Measurements from ENCODE around the gene ZBTB45. TPM values are rescaled to one million over a fixed set of nuclear protein-coding genes. Genes with fewer than 3 reads are reported as not detected.
A peak's percentile ranks its signal among the peaks of the same experiment; 100 is the strongest.

ZBTB45 gene
- total and polyA plus RNA-seq, 4 donors: 3.8 to 22.4 (median 12.7) TPM

DNA sequence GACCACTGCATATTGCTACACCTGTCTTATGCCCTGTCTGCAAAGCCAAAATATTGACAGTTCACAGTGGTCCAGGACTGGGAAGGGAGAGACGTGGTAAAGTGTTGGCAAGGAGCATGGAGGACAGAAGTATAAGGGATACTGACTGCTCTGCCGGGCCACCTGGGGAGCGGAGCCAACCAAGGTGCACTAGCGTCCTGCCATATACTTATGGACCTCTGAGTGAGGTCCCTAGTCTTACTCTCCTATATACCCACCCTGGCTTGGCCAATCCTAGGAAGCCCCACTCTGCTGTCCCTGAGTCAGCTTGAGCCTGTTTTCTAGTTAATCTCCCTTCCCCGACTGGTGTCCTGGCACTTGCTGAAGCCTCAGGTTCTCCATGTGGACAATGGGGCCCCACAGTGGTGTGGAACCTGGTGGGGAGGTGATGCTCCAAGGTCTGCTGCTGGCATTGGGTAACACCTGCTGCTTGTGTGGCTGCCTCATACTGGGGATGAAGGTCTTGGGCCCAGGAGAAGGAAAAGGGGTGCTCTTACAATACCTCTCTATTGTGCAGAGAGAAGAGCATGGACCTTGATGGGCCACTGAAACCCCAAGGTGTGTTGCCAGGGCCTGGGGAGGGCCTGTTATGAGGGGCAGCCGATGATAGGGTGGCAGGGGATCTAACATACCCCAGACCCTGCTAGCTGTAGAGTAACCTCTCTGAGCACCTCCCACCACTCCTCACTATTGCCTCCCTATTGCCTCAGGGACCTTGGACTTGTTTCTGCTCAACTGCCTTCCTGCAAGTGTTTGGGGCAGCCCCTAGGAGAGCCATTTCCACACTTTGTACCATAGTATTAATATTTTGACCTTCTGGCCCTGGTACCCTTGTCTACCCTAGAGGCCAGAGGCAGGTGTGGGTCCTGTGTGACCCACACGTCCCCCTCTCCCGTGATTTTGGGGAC, 17.5 kb upstream of the ZBTB45 start:
- DNase-seq (ENCODE audit: low read depth in 4 of 6, low spot score in 6 of 6): no peak
- H3K4me3 ChIP-seq (ENCODE audit: low read depth, low read length): no peak overlapping the region
- H3K27me3 ChIP-seq (ENCODE audit: control insufficient read depth, insufficient read depth, low read length): peaks cover 16% of the 10 kb centered on the region
- no peaks in the 10 kb centered on the region for H3K36me3 ChIP-seq (ENCODE audit: control insufficient read depth, insufficient read depth, low read length)
- H3K27ac ChIP-seq (ENCODE audit: low read depth, low read length): no peak overlapping the region
- H3K9me3 ChIP-seq (ENCODE audit: control insufficient read depth, insufficient read depth, low read length): no peaks in the 10 kb centered on the region
- peaks cover 10% of the 10 kb centered on the region for H3K4me1 ChIP-seq (ENCODE audit: control insufficient read depth, insufficient read depth, low read length)
- WGBS (ENCODE audit: insufficient coverage): 95% methylated on average over 8 of the region's 8 CpGs

DNA sequence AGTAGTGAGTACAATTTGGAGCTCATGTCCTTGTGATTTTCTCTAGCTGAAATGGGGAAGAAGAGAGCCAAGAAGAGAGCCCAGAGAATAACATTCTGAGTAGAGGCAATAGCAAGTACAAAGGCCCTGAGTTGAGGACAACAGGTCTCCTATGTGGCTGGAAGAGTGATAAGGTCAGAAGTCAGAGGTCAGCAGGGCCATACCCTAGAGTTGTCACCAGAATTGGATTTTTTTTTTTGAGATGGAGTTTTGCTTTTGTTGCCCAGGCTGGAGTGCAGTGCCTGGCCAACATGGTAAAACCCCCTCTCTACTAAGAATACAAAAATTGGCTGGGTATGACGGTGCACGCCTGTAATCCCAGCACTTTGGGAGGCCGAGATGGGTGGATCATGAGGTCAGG, 16.2 kb upstream of the ZBTB45 start:
- DNase-seq (ENCODE audit: low read depth in 4 of 6, low spot score in 6 of 6): no peak
- peaks cover 10% of the 10 kb centered on the region for H3K4me1 ChIP-seq (ENCODE audit: control insufficient read depth, insufficient read depth, low read length)
- WGBS (ENCODE audit: insufficient coverage): no CpG with 5 or more reads among the region's 3 CpGs
- H3K4me3 ChIP-seq (ENCODE audit: low read depth, low read length): no peak overlapping the region
- peaks cover 16% of the 10 kb centered on the region for H3K27me3 ChIP-seq (ENCODE audit: control insufficient read depth, insufficient read depth, low read length)
- H3K27ac ChIP-seq (ENCODE audit: low read depth, low read length): no peak overlapping the region
- H3K9me3 ChIP-seq (ENCODE audit: control insufficient read depth, insufficient read depth, low read length): no peaks in the 10 kb centered on the region
- H3K36me3 ChIP-seq (ENCODE audit: control insufficient read depth, insufficient read depth, low read length): no peaks in the 10 kb centered on the region

DNA sequence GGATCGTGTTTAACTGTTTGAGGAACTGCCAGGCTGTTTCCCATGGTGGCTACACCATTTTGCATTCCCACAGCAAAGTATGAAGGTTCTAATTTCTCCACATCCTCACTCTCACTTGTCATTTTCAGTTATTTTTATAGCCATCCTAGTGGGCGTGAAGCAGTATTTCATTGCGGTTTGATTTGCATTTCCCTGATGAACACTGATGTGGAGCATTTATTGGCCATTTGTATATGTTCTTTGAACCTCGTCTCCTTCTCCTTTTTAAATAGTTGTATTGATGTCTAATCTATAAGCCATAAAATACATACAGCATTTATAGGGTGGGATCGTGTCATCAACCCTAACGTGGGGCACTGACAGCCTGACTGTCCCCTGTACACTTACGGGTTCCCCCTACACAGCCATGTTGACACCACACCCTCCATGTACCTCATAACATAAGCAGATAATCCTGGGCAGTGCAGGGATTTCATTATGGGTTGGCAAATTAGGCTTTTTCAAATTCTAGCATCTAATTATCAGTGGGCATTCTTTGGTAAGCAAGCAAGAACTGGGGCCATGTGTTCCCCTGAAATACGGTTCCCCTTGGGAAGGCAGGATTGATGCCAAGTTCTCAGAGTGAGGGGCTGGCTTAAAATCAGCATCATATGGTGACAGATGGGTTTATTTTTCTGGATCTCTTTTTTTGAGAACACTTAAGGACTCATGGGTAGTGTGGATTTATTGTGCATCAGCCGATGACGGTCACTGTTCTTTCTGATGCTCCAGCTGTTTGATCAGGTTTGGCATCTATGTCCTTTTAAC, 11.6 kb upstream of the ZBTB45 start:
- Histone ChIP-seq H3K4me3 (ENCODE audit: low read depth, low read length) (no peak overlapping the region), H3K27me3 (ENCODE audit: control insufficient read depth, insufficient read depth, low read length) (no peaks in the 10 kb centered on the region)
- 49% methylated on average over 2 of the region's 10 CpGs for WGBS (ENCODE audit: insufficient coverage)

DNA sequence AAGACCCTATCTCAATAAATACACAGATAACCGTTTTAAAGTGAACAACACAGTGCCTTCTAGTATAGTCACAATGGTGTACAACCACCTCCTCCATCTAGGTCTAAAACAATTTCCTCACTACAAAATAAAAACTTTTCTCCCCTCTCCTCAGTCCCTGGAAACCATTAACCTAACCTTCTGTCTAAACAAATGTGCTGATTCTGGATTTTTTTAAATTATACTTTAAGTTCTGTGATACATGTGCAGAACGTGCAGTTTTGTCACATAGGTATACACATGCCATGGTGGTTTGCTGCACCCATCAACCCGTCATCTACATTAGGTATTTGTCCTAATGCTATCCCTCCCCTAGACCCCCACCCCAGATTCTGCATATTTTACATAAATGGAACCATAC, 9.8 kb upstream of the ZBTB45 start:
- Histone ChIP-seq H3K36me3 (ENCODE audit: control insufficient read depth, insufficient read depth, low read length) (no peaks in the 10 kb centered on the region), H3K9me3 (ENCODE audit: control insufficient read depth, insufficient read depth, low read length) (no peaks in the 10 kb centered on the region), H3K27me3 (ENCODE audit: control insufficient read depth, insufficient read depth, low read length) (no peaks in the 10 kb centered on the region), H3K4me1 (ENCODE audit: control insufficient read depth, insufficient read depth, low read length) (no peaks in the 10 kb centered on the region), H3K27ac (ENCODE audit: low read depth, low read length) (no peak overlapping the region), H3K4me3 (ENCODE audit: low read depth, low read length) (no peak overlapping the region)
- WGBS (ENCODE audit: insufficient coverage): 75% methylated on average over 1 of the region's 3 CpGs
- no peak for DNase-seq (ENCODE audit: low read depth in 4 of 6, low spot score in 6 of 6)

More for the DNA sequence above, 11.6 kb upstream of the ZBTB45 start:
- Histone ChIP-seq H3K36me3 (ENCODE audit: control insufficient read depth, insufficient read depth, low read length) (no peaks in the 10 kb centered on the region), H3K9me3 (ENCODE audit: control insufficient read depth, insufficient read depth, low read length) (no peaks in the 10 kb centered on the region), H3K27ac (ENCODE audit: low read depth, low read length) (no peak overlapping the region), H3K4me1 (ENCODE audit: control insufficient read depth, insufficient read depth, low read length) (no peaks in the 10 kb centered on the region)
- peak in 2 of 6 donors; percentile 68 to 83 for DNase-seq (ENCODE audit: low read depth in 4 of 6, low spot score in 6 of 6)

DNA sequence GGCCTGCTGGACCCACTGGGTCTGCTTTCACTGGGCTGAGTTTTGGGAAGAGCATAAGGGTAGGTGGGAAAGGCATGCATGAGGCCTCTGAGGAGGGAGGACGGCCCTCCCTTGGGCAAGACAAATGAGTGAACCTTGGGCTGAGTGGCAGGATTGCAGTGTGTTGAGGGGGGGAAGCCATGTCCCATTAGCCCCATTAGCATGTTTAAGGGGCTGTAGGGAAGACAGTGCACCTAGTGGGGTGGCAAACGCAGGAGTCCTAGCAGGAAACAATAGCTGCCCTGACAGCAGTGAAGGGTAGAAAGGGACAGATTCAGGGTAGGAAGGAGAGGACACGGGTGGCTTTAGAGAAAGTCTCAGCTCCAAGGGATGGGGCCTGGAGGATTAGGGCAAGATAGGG, 3.1 kb upstream of the ZBTB45 start:
- no peaks in the 10 kb centered on the region for H3K9me3 ChIP-seq (ENCODE audit: control insufficient read depth, insufficient read depth, low read length)

DNA sequence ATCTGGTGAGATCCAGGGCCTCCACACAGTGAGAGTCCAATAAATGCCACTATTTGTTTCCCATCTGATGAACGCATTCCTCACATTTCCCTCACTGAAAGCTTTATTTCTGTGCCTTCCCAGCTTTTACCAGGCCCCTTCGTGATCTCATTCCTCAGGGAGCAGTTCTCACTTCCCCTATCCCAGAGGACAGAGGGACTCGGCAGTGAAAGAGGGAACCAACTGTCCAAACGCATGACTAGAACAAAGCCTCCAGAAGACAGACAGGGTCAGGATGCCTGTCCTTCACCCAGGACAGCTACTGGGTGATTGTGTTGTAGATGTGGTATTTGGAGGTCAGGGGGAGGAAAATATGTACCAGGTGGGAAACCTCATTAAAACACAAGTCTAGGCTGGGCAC, 2.0 kb upstream of the ZBTB45 start:
- H3K27ac ChIP-seq (ENCODE audit: low read depth, low read length): peak overlapping the region; percentile 78
- 81% methylated on average over 3 of the region's 4 CpGs for WGBS (ENCODE audit: insufficient coverage)

More for the DNA sequence above, 3.1 kb upstream of the ZBTB45 start:
- WGBS (ENCODE audit: insufficient coverage): 74% methylated on average over 3 of the region's 3 CpGs
- no peak for DNase-seq (ENCODE audit: low read depth in 4 of 6, low spot score in 6 of 6)
- Histone ChIP-seq H3K27me3 (ENCODE audit: control insufficient read depth, insufficient read depth, low read length) (no peaks in the 10 kb centered on the region), H3K36me3 (ENCODE audit: control insufficient read depth, insufficient read depth, low read length) (peaks cover 3% of the 10 kb centered on the region), H3K4me3 (ENCODE audit: low read depth, low read length) (no peak overlapping the region), H3K4me1 (ENCODE audit: control insufficient read depth, insufficient read depth, low read length) (peaks cover 26% of the 10 kb centered on the region), H3K27ac (ENCODE audit: low read depth, low read length) (no peak overlapping the region)

DNA sequence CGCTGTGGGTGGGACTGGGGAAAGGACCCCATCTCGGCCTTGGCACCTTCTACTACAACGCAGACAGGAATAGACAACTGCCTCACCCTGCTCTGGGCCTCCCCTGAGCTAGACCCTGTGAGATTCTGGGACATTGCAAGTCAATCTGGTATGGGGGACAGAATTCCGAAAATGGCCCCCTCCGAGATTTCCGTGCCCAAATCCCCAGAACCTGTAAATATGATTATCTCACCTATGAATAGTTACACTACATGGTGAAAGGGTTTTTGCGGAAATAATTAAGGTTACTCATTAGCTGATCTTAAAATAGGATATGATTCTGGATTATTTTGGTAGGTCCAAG, 618 bp upstream of the ZBTB45 start:
- Histone ChIP-seq H3K36me3 (ENCODE audit: control insufficient read depth, insufficient read depth, low read length) (peaks cover 28% of the 10 kb centered on the region), H3K27ac (ENCODE audit: low read depth, low read length) (peak overlapping the region; percentile 96), H3K27me3 (ENCODE audit: control insufficient read depth, insufficient read depth, low read length) (no peaks in the 10 kb centered on the region), H3K4me1 (ENCODE audit: control insufficient read depth, insufficient read depth, low read length) (peaks cover 36% of the 10 kb centered on the region), H3K4me3 (ENCODE audit: low read depth, low read length) (peak overlapping the region; percentile 67), H3K9me3 (ENCODE audit: control insufficient read depth, insufficient read depth, low read length) (no peaks in the 10 kb centered on the region)
- DNase-seq (ENCODE audit: low read depth in 4 of 6, low spot score in 6 of 6): no peak
- WGBS (ENCODE audit: insufficient coverage): no CpG with 5 or more reads among the region's 7 CpGs

More for the DNA sequence above, 2.0 kb upstream of the ZBTB45 start:
- DNase-seq (ENCODE audit: low read depth in 4 of 6, low spot score in 6 of 6): no peak
- Histone ChIP-seq H3K4me1 (ENCODE audit: control insufficient read depth, insufficient read depth, low read length) (peaks cover 29% of the 10 kb centered on the region), H3K36me3 (ENCODE audit: control insufficient read depth, insufficient read depth, low read length) (peaks cover 13% of the 10 kb centered on the region), H3K9me3 (ENCODE audit: control insufficient read depth, insufficient read depth, low read length) (no peaks in the 10 kb centered on the region), H3K4me3 (ENCODE audit: low read depth, low read length) (no peak overlapping the region), H3K27me3 (ENCODE audit: control insufficient read depth, insufficient read depth, low read length) (no peaks in the 10 kb centered on the region)

DNA sequence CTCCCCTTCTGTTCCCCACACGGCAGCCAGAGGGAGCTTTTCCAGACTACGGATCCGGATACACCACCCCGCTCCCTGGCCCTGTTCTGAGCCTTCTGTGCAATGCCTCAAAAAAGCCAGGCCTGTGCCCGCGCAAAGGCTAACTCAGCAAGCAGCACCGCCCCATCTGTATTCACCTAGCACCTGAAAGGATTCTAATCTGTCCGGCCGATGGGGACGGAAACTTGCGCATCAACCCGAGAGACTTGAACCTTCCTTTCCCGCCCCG, 589 bp downstream of the ZBTB45 start:
- peak overlapping the region; percentile 96 for H3K27ac ChIP-seq (ENCODE audit: low read depth, low read length)
- H3K9me3 ChIP-seq (ENCODE audit: control insufficient read depth, insufficient read depth, low read length): no peaks in the 10 kb centered on the region
- H3K27me3 ChIP-seq (ENCODE audit: control insufficient read depth, insufficient read depth, low read length): no peaks in the 10 kb centered on the region
- DNase-seq (ENCODE audit: low read depth in 4 of 6, low spot score in 6 of 6): peak in 4 of 6 donors; percentile 27 to 89 (median 65)
- peaks cover 35% of the 10 kb centered on the region for H3K36me3 ChIP-seq (ENCODE audit: control insufficient read depth, insufficient read depth, low read length)
- under 1% methylated on average over 14 of the region's 14 CpGs for WGBS (ENCODE audit: insufficient coverage)
- peaks cover 43% of the 10 kb centered on the region for H3K4me1 ChIP-seq (ENCODE audit: control insufficient read depth, insufficient read depth, low read length)
- H3K4me3 ChIP-seq (ENCODE audit: low read depth, low read length): peak overlapping the region; percentile 67

DNA sequence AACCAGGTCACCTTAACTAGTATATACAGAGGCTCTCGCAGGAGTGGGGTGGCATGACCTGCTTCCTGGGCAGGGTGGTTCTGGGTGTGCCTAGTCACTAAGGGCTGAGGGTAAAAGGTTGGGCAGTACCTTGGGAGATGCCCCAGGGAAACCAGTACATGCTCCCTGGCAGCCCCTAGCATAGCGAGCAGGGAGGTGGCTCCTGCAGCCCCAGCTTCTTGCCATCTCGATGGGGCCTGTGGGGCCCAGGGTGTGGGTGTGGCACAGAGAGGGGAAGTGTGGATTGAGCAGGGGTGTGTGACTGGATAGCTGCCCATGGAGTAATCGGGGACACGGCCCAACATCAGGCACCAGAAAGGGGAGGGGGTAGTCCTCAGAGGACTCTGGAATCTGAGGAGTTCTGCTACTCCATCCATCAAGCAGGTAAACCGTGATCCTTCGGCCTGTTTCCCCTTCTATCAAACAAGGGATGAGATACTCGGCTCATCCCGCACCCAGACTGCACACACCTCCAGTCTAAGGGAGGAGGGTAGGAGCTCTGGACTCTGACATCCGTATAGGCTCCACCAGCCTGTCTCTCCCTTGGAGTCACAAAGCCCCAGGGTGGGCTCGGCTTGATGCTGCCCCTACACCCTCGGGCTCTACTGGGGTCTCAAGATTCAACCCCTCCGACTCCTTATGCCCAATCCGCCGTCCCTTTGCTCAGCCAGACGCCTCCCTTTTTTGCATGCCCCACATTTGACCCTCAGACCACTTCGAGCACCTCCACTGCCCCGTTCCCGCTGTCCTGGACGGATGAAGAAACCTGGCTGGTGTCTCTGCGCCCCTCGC, 1.1 kb downstream of the ZBTB45 start:
- Histone ChIP-seq H3K4me3 (ENCODE audit: low read depth, low read length) (peak overlapping the region; percentile 67), H3K9me3 (ENCODE audit: control insufficient read depth, insufficient read depth, low read length) (no peaks in the 10 kb centered on the region), H3K36me3 (ENCODE audit: control insufficient read depth, insufficient read depth, low read length) (peaks cover 39% of the 10 kb centered on the region), H3K4me1 (ENCODE audit: control insufficient read depth, insufficient read depth, low read length) (peaks cover 47% of the 10 kb centered on the region), H3K27me3 (ENCODE audit: control insufficient read depth, insufficient read depth, low read length) (no peaks in the 10 kb centered on the region), H3K27ac (ENCODE audit: low read depth, low read length) (peak overlapping the region; percentile 96)
- 14% methylated on average over 16 of the region's 22 CpGs for WGBS (ENCODE audit: insufficient coverage)
- no peak for DNase-seq (ENCODE audit: low read depth in 4 of 6, low spot score in 6 of 6)
